Keratinocyte (primary cell): ENCODE results near the gene RPL26. TPM values are rescaled to one million over a fixed set of nuclear protein-coding genes. Genes with fewer than 3 reads are reported as not detected.

Source experiments
- DNase-seq: peaks from one replicate; pipeline ENCODE4 v3.0.0-alpha.2; 2011; ENCODE audit warnings: low read depth, missing footprints, low spot score
- FAIRE-seq: peaks from 2 replicates; lab custom pipeline; 2011; peaks lifted over from hg19 to GRCh38; lab: Jason Lieb, UNC
- H2AFZ ChIP-seq: 2 replicates; pipeline ENCODE4 v1.6.0; 2012; ENCODE audit warnings: low read length, control low read depth, inconsistent platforms; ENCODE audit not compliant: control insufficient read depth
- H3K27ac ChIP-seq: 2 replicates; pipeline ENCODE4 v1.5.1; 2011; ENCODE audit warnings: low read length; ENCODE audit not compliant: control insufficient read depth, insufficient read depth
- H3K27me3 ChIP-seq: 3 replicates; pipeline ENCODE4 v1.6.0; 2011; ENCODE audit warnings: low read length; ENCODE audit not compliant: control insufficient read depth, insufficient read depth; ENCODE audit errors: extremely low read depth
- H3K36me3 ChIP-seq, 2 experiments: 2 replicates in 1 of 2; 3 replicates in 1 of 2; pipeline ENCODE4 v1.5.1; 2011; ENCODE audit warnings: low read length in 2 of 2, mild to moderate bottlenecking in 1 of 2; ENCODE audit not compliant: control insufficient read depth in 2 of 2, insufficient read depth in 2 of 2; ENCODE audit errors: extremely low read depth in 1 of 2
- H3K4me1 ChIP-seq: 3 replicates; pipeline ENCODE4 v1.5.1; 2011; ENCODE audit warnings: low read length; ENCODE audit not compliant: control insufficient read depth, insufficient read depth; ENCODE audit errors: extremely low read depth
- H3K4me2 ChIP-seq: 3 replicates; pipeline ENCODE4 v1.6.0; 2011; ENCODE audit warnings: low read depth, low read length; ENCODE audit not compliant: control insufficient read depth, insufficient read depth; ENCODE audit errors: extremely low read depth
- H3K4me3 ChIP-seq, 3 experiments: fragments of 200-600 bp in 1 of 3; sonication (generic) in 1 of 3; 2 replicates in 2 of 3; 3 replicates in 1 of 3; pipeline ENCODE4 v1.5.1; 2011 to 2016; ENCODE audit warnings: low read length in 3 of 3, mild to moderate bottlenecking in 3 of 3, control low read depth in 2 of 3, inconsistent platforms in 1 of 3, low read depth in 1 of 3, mixed read lengths in 1 of 3, mixed run types in 1 of 3, moderate library complexity in 1 of 3; ENCODE audit not compliant: control insufficient read depth in 2 of 3, insufficient read depth in 2 of 3; ENCODE audit errors: extremely low read depth in 1 of 3
- H3K79me2 ChIP-seq: 2 replicates; pipeline ENCODE4 v1.6.0; 2012; ENCODE audit warnings: low read length; ENCODE audit not compliant: control insufficient read depth, insufficient read depth
- H3K9ac ChIP-seq: 3 replicates; pipeline ENCODE4 v1.6.0; 2011; ENCODE audit warnings: low read length; ENCODE audit not compliant: control insufficient read depth, insufficient read depth; ENCODE audit errors: extremely low read depth
- H3K9me1 ChIP-seq: 3 replicates; pipeline ENCODE4 v1.6.0; 2011; ENCODE audit warnings: low read length; ENCODE audit not compliant: control insufficient read depth, insufficient read depth; ENCODE audit errors: extremely low read depth
- H3K9me3 ChIP-seq: 2 replicates; pipeline ENCODE4 v1.5.1; 2012; ENCODE audit warnings: low read depth, low read length; ENCODE audit not compliant: control insufficient read depth
- H4K20me1 ChIP-seq: 3 replicates; pipeline ENCODE4 v1.6.0; 2011; ENCODE audit warnings: low read length; ENCODE audit not compliant: control insufficient read depth, insufficient read depth; ENCODE audit errors: extremely low read depth
- CTCF ChIP-seq, 3 experiments: IDR thresholded peaks in 1 of 3; conservative IDR thresholded peaks in 1 of 3; optimal IDR thresholded peaks in 1 of 3; 2 replicates in 2 of 3; 3 replicates in 1 of 3; pipeline versions ENCODE3 to v1.5.1; 2011; ENCODE audit warnings: low read length in 3 of 3, mild to moderate bottlenecking in 3 of 3, moderate library complexity in 2 of 3, control low read depth in 1 of 3, inconsistent platforms in 1 of 3; ENCODE audit not compliant: insufficient read depth in 2 of 3; ENCODE audit errors: extremely low read depth in 1 of 3
- EZH2 ChIP-seq: IDR thresholded peaks from one replicate; pipeline ENCODE4 v1.6.1; 2012; ENCODE audit warnings: inconsistent platforms, mild to moderate bottlenecking, low read length, moderate library complexity
- dilution Hi-C: fragments of 300-500 bp; cut with MboI; formaldehyde crosslinking; loops from one replicate; pipeline ENCODE4 v1.7.0; 2020; ENCODE audit warnings: low sequenced_read_pairs; ENCODE audit not compliant: extremely low pct_ligation_motif_present
- polyA plus RNA-seq, 5 experiments: library from polyadenylated mRNA; depleted of rRNA in 3 of 5; stranded (reverse) in 3 of 5; stranded (forward) in 1 of 5; unstranded in 1 of 5; fragments of >200 nt; gene quantifications; 1 replicate in 1 of 5; 2 replicates in 3 of 5; 3 replicates in 1 of 5; pipeline versions ENCODE4 v1.2.1 to v1.2.3, GENCODE V29; 2011 to 2012; ENCODE audit warnings: missing spikeins in 2 of 5, low read depth in 1 of 5, low replicate concordance in 1 of 5

Gene RPL26
- polyA plus RNA-seq, 1 donor (not counting 4 experiments of a cell fraction or from before 2014, with no cell fraction given): 5,909 TPM

GRCh38 chr17:8333281-8333680 lies 49.7 kb downstream of the RPL26 start:
- TF ChIP-seq EZH2 (no peak), CTCF (optimal IDR thresholded peaks at IDR 0.05 in 1 of 3, IDR thresholded peaks at IDR 0.05 in 1 of 3, conservative IDR thresholded peaks at IDR 0.05 in 1 of 3; ENCODE audit: extremely low read depth in 1 of 3, insufficient read depth in 2 of 3, low read length in 3 of 3) (no peak)
- dilution Hi-C loops: no loop called here
- no peak overlapping the region for H3K27ac ChIP-seq

GRCh38 chr17:8332688-8333087 lies 50.3 kb downstream of the RPL26 start:
- Histone ChIP-seq H3K4me1 (no peaks in the 10 kb centered on the region), H3K79me2 (no peaks in the 10 kb centered on the region), H3K9me1 (no peaks in the 10 kb centered on the region), H3K27me3 (peaks cover 6% of the 10 kb centered on the region), H3K27ac (no peak overlapping the region), H3K36me3 (no peaks in the 10 kb centered on the region), H3K4me2 (no peak overlapping the region), H3K9ac (no peak overlapping the region), H3K4me3 (no peak overlapping the region), H3K9me3 (no peaks in the 10 kb centered on the region), H4K20me1 (no peaks in the 10 kb centered on the region), H2AFZ (no peak overlapping the region)
- TF ChIP-seq EZH2 (no peak), CTCF (optimal IDR thresholded peaks at IDR 0.05 in 1 of 3, IDR thresholded peaks at IDR 0.05 in 1 of 3, conservative IDR thresholded peaks at IDR 0.05 in 1 of 3; ENCODE audit: extremely low read depth in 1 of 3, insufficient read depth in 2 of 3, low read length in 3 of 3) (no peak)
- no peak for DNase-seq
- dilution Hi-C loops: no loop called here
- FAIRE-seq: no peak

More at GRCh38 chr17:8333281-8333680, 49.7 kb downstream of the RPL26 start:
- no peak overlapping the region for H3K9ac ChIP-seq
- H2AFZ ChIP-seq: no peak overlapping the region
- H3K9me3 ChIP-seq: no peaks in the 10 kb centered on the region
- no peaks in the 10 kb centered on the region for H3K4me1 ChIP-seq
- no peak overlapping the region for H3K4me3 ChIP-seq
- DNase-seq (no peak), FAIRE-seq (no peak)
- H3K79me2 ChIP-seq: no peaks in the 10 kb centered on the region
- no peaks in the 10 kb centered on the region for H4K20me1 ChIP-seq
- no peaks in the 10 kb centered on the region for H3K36me3 ChIP-seq
- peaks cover under 1% of the 10 kb centered on the region for H3K27me3 ChIP-seq
- no peak overlapping the region for H3K4me2 ChIP-seq
- no peaks in the 10 kb centered on the region for H3K9me1 ChIP-seq
